ENCODE results near the gene MADCAM1.

MADCAM1 gene

GRCh38 chr19:513368-514165 is 17.3 kb downstream of the MADCAM1 start:
- TF ChIP-seq, protein P1, sequence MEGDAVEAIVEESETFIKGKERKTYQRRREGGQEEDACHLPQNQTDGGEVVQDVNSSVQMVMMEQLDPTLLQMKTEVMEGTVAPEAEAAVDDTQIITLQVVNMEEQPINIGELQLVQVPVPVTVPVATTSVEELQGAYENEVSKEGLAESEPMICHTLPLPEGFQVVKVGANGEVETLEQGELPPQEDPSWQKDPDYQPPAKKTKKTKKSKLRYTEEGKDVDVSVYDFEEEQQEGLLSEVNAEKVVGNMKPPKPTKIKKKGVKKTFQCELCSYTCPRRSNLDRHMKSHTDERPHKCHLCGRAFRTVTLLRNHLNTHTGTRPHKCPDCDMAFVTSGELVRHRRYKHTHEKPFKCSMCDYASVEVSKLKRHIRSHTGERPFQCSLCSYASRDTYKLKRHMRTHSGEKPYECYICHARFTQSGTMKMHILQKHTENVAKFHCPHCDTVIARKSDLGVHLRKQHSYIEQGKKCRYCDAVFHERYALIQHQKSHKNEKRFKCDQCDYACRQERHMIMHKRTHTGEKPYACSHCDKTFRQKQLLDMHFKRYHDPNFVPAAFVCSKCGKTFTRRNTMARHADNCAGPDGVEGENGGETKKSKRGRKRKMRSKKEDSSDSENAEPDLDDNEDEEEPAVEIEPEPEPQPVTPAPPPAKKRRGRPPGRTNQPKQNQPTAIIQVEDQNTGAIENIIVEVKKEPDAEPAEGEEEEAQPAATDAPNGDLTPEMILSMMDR (IDR thresholded peaks at IDR 0.05; ENCODE audit: insufficient read depth, missing control alignments): no peak
- no peak for FAIRE-seq
- DNase-seq (ENCODE audit: insufficient read length, low spot score): no peak

DNA sequence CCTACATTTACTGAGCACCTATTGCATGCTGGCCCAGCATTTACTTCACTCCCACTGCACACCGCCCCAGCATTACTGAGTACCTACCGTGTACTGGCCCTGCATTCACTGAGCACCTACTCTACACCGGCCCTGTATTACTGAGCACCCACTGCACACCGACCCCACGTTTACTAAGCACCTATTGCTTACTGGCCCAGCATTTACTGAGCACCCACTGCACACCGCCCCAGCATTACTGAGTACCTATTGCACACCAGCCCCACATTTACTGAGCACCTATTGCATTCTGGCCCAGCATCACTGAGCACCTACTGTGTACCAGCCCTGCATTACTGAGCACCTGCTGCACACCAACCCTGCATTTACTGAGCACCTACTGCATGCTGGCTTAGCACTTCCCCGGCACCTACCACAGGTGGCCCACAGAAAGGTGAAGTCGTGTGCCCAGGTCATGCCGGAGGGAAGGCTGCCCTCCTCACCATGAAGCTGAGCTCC is 17.9 kb downstream of the MADCAM1 start:
- DNase-seq (ENCODE audit: insufficient read length, low spot score): no peak
- no peak for FAIRE-seq
- TF ChIP-seq, protein P1 (IDR thresholded peaks at IDR 0.05; ENCODE audit: insufficient read depth, missing control alignments): no peak

GRCh38 chr19:517721-518597 is 21.7 kb downstream of the MADCAM1 start:
- TF ChIP-seq, protein P1 (IDR thresholded peaks at IDR 0.05; ENCODE audit: insufficient read depth, missing control alignments): no peak
- no peak for FAIRE-seq
- no peak for DNase-seq (ENCODE audit: insufficient read length, low spot score)

GRCh38 chr19:518598-519231 is 22.4 kb downstream of the MADCAM1 start:
- no peak for DNase-seq (ENCODE audit: insufficient read length, low spot score)
- FAIRE-seq: no peak
- TF ChIP-seq, protein P1 (IDR thresholded peaks at IDR 0.05; ENCODE audit: insufficient read depth, missing control alignments): no peak

DNA sequence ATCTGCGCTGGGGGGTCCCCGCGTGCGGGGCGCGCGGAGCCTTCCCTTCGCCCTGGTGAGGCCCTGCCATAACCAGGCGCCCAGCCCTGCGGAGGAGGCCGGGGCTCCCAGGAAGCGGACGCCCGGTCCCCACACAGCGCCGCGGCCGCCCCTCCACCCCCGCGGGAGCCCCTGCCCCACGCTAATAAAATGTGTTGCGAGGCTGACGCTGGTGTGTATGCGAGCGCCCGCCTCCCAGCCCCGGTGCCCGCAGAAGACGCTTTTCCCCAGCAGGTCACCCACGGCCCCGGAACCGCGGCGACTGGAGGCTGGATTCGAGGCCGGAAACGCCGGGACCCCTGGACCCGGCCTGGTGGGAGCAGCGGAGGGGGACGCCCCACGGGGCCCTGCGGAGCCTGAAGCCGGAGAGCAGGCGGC is 23.2 kb downstream of the MADCAM1 start:
- FAIRE-seq (no peak), DNase-seq (ENCODE audit: insufficient read length, low spot score) (no peak)
- TF ChIP-seq, protein P1 (IDR thresholded peaks at IDR 0.05; ENCODE audit: insufficient read depth, missing control alignments): no peak

- no peak for DNase-seq (ENCODE audit: insufficient read length, low spot score)
- FAIRE-seq: no peak
- TF ChIP-seq, protein P1 (IDR thresholded peaks at IDR 0.05; ENCODE audit: insufficient read depth, missing control alignments): no peak
Measured at GRCh38 chr19:522726-523125, 26.4 kb downstream of the MADCAM1 start.
